Measurements from ENCODE around the gene MAD1L1.

MAD1L1 gene

GRCh38 chr7:2152646-2153045, 80.1 kb downstream of the MAD1L1 start:
- DNase-seq, result no peak

GRCh38 chr7:2151801-2152612, 80.7 kb downstream of the MAD1L1 start:
- DNase-seq, result no peak

GRCh38 chr7:2151237-2151636, 81.5 kb downstream of the MAD1L1 start:
- no peak for DNase-seq

GRCh38 chr7:2150445-2150815, 82.3 kb downstream of the MAD1L1 start:
- no peak for DNase-seq

- DNase-seq, result no peak
These were observed 82.9 kb downstream of the MAD1L1 start for GRCh38 chr7:2149672-2150444.

- DNase-seq, result no peak
These were observed 83.9 kb downstream of the MAD1L1 start for GRCh38 chr7:2148814-2149213.

- DNase-seq, result no peak
These were observed 84.6 kb downstream of the MAD1L1 start for GRCh38 chr7:2148189-2148588.

- DNase-seq, result no peak
These were observed 85.9 kb downstream of the MAD1L1 start for GRCh38 chr7:2146676-2147472.

- DNase-seq, result no peak
These were observed 86.7 kb downstream of the MAD1L1 start for GRCh38 chr7:2145835-2146580.

GRCh38 chr7:2144926-2145325, 87.8 kb downstream of the MAD1L1 start:
- no peak for DNase-seq

GRCh38 chr7:2143981-2144595, 88.7 kb downstream of the MAD1L1 start:
- DNase-seq, result no peak

- DNase-seq, result no peak
These were observed 89.3 kb downstream of the MAD1L1 start for GRCh38 chr7:2143450-2143849.

- no peak for DNase-seq
These were observed 90.4 kb downstream of the MAD1L1 start for GRCh38 chr7:2142386-2142785.

- no peak for DNase-seq
These were observed 91.1 kb downstream of the MAD1L1 start for GRCh38 chr7:2141651-2142050.

- no peak for DNase-seq
These were observed 91.7 kb downstream of the MAD1L1 start for GRCh38 chr7:2141021-2141410.

GRCh38 chr7:2140216-2141020, 92.3 kb downstream of the MAD1L1 start:
- no peak for DNase-seq

GRCh38 chr7:2139004-2139699, 93.6 kb downstream of the MAD1L1 start:
- no peak for DNase-seq

GRCh38 chr7:2138146-2138765, 94.5 kb downstream of the MAD1L1 start:
- DNase-seq, result peak; percentile 52

GRCh38 chr7:2134740-2135139, 98.0 kb downstream of the MAD1L1 start:
- DNase-seq, result no peak

- DNase-seq, result no peak
These were observed 100.5 kb downstream of the MAD1L1 start for GRCh38 chr7:2132243-2132642.

Data from CD4-positive, alpha-beta T cell treated with Interleukin-21 for 1 hour (primary cell).